HT-29 (cell line): ENCODE results near the gene THEMIS2. TPM values are rescaled to one million over a fixed set of nuclear protein-coding genes. Genes with fewer than 3 reads are reported as not detected.
"Not testable (repeated sequence)": the region's sequence is repeated elsewhere in the genome, so short reads cannot be mapped to it uniquely, and the experiment has no call there.

Experiments used
- DNase-seq: peaks from one replicate; pipeline ENCODE4 v3.0.0-alpha.2; 2015; ENCODE audit warnings: low spot score
- total RNA-seq: library from RNA; depleted of rRNA; stranded (reverse); fragments of >200 nt; shearing (Covaris generic); gene quantifications from 2 replicates; pipeline ENCODE4 v1.2.3, GENCODE V29; 2014

THEMIS2 gene
- total RNA-seq, 1 experiment from 2014 or later, result 0.28 TPM

- peak; percentile 37 for DNase-seq
Measured at GRCh38 chr1:27862671-27863537, 9.4 kb upstream of the THEMIS2 start.

DNA sequence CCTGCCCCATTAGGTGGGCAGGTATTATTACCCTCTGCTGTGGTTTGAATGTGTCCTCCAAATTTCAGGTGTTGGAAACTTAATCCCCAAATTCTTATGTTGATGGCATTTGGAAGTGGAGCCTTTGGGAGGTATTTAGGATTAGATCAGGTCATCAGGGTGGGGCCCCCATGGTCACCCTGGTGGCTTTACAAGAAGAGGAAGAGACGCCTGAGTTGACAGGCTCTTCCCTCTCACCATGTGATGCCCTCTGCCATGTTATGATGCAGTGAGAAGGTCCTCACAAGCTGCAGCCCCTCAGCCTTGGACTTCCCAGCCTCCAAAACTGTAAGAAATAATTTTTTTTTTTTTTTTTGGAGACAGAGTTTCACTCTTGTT is 8.8 kb upstream of the THEMIS2 start:
- DNase-seq, result no peak

GRCh38 chr1:27864264-27864895 is 8.0 kb upstream of the THEMIS2 start:
- peak; percentile 29 for DNase-seq

- no peak for DNase-seq
Measured at GRCh38 chr1:27865821-27866220, 6.5 kb upstream of the THEMIS2 start.

- no peak for DNase-seq
Measured at GRCh38 chr1:27868556-27868931, 3.8 kb upstream of the THEMIS2 start.

GRCh38 chr1:27868932-27869718 is 3.2 kb upstream of the THEMIS2 start:
- DNase-seq, result no peak

DNA sequence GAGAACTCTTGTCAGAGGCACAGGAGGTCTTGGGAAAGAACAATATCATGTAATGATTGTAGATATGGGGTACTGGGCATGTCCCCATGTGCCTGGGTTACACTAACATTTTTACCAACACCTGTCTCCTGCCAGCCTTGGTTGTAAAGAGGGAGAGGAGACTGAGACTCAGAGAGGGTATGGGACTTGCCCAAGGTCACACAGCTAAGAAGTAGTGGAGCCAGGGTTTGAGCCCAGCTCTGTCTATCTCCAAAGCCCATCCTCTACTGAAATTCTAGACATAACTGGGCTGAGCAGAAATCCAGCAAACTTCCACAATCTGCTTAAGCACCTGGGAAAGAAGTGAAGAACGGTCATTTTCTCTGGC is 2.6 kb upstream of the THEMIS2 start:
- DNase-seq, result no peak

DNA sequence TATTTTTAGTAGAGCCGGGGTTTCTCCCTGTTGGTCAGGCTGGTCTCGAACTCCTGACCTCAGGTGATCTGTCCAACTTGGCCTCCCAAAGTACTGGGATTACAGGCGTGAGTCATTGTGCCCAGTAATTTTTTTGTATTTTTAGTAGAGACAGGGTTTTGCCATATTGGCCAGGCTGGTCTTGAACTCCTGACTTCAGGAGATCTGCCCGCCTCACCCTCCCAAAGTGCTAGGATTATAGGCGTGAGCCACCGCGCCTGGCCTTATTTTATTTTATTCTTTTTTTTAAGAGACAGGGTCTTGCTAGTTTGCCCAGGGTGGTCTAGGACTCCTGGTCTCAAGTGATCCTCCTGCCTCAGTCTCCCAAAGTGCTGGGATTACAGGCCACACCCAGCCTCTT is 1.3 kb upstream of the THEMIS2 start:
- DNase-seq, result not testable (repeated sequence)

GRCh38 chr1:27872802-27873551 is 633 bp downstream of the THEMIS2 start:
- no peak for DNase-seq

DNA sequence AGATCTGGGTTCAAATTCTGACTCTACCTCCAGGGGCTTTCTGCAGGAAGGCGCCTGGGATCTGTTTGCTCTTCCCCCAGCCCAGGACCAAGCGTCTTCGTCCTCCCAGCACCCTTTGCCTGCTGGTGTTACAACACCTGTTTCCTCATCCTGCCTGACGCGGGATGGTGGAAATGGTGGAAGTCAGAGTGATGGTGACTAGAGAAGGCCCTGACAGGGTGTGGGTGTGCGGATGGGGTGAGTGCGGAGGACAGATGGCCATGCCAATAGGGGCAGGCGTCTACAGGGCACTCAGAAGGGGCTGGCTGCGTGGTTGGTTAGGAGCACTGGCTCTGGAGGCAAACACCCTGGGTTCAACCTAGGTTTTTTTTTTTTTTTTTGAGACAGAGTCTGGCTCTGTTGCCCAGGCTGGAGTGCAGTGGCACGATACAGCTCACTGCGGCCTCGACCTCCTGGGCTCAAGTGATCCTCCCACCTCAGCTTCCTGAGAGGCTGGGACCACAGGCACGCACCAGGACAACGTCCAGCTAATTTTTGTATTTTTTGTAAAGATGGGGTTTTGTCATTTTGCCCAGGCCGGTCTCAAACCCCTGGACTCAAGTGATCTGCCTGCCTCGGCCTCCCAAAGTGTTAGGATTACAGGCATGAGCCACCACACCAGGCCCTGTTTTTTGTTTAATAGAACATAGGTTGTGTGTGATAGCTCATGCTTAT is 1.5 kb downstream of the THEMIS2 start:
- DNase-seq, result no peak

- DNase-seq, result no peak
Measured at GRCh38 chr1:27876341-27877114, 4.2 kb downstream of the THEMIS2 start.

GRCh38 chr1:27877115-27877416 is 4.7 kb downstream of the THEMIS2 start:
- no peak for DNase-seq

DNA sequence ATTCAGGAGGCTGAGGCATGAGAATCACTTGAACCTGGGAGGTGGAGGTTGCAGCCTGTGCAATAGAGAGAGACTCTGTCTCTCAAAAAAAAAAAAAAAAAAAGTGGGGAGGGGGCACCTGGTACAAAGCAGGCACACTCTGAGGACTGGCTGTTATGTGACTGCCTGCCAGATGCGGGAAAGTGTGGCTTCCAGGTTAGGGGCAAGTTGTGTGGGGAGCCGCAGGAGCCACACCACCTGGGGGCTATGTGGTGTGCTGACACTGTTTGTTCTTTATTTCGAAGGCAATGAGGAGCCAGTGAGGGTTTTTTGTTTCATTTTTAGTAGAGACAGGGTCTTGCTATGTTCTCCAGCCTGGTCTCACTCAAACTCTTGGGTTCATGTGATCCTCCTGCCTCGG is 5.7 kb downstream of the THEMIS2 start:
- DNase-seq, result no peak

- DNase-seq, result no peak
Measured at GRCh38 chr1:27878787-27879335, 6.5 kb downstream of the THEMIS2 start.

GRCh38 chr1:27879374-27880082 is 7.2 kb downstream of the THEMIS2 start:
- no peak for DNase-seq

GRCh38 chr1:27882543-27882903 is 10.2 kb downstream of the THEMIS2 start:
- no peak for DNase-seq

DNA sequence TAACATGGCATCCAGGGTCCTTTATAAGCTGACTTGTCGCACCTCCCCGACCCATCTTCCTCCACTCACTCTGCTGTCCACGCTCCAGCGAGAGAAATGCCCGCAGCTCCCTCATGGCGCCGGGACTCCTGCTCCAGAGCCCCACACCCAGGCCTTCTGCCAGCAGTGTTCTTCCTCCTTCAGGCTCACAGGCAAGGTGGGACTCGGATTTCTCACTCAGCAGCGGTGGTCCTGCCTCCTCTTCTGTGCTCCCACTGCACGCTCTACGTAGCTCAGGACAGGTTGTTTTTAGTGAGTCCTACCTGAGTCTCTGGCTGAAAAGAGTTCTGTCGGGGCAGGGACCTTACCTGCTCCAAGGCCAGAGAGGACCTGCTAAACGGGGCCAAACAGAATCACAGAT is 11.2 kb downstream of the THEMIS2 start:
- DNase-seq, result no peak

GRCh38 chr1:27884006-27884954 is 11.9 kb downstream of the THEMIS2 start:
- DNase-seq, result no peak
